Panc1 (cell line): Measurements from ENCODE around the gene C3orf70. TPM values are rescaled to one million over a fixed set of nuclear protein-coding genes. Genes with fewer than 3 reads are reported as not detected.

Source experiments
- ATAC-seq: fragments of 200-7000 bp; cut with Tn5 transposase; 2 replicates; pipeline ENCODE4 v1.9.1; 2020; ENCODE audit warnings: mild to moderate bottlenecking, moderate library complexity
- BruUV-seq: library from RNA; stranded (reverse); fragments of 400-500 nt; replicated peaks from 2 replicates; lab custom pipeline; 2021; lab: Mats Ljungman, UMichigan
- CTCF ChIA-PET: fragments of 300-600 bp; sonication (Branson Sonifier 250); formaldehyde crosslinking; loops from one replicate; lab custom pipeline; 2022; ENCODE audit warnings: antibody characterized with exemption; lab: Charles Lee
- POLR2A ChIA-PET: fragments of 300-600 bp; sonication (Branson Sonifier 250); formaldehyde crosslinking; loops from one replicate; lab custom pipeline; 2022; ENCODE audit warnings: antibody characterized with exemption; lab: Charles Lee
- DNase-seq: peaks from one replicate; pipeline ENCODE4 v3.0.0-alpha.2; 2010; ENCODE audit warnings: low read depth, low spot score
- H3K27ac ChIP-seq: 2 replicates; pipeline ENCODE4 v1.5.1; 2011; ENCODE audit warnings: mild to moderate bottlenecking, low read length, inconsistent platforms
- H3K27me3 ChIP-seq: fragments of 200-500 bp; sonication (Bioruptor generic); 2 replicates; pipeline ENCODE4 v1.6.0; 2014; ENCODE audit warnings: low read length, inconsistent platforms; ENCODE audit not compliant: control insufficient read depth, insufficient read depth
- H3K36me3 ChIP-seq: fragments of 200-500 bp; sonication (Bioruptor generic); 2 replicates; pipeline ENCODE4 v1.5.1; 2014; ENCODE audit warnings: inconsistent platforms, mild to moderate bottlenecking, low read length, moderate library complexity; ENCODE audit not compliant: control insufficient read depth, insufficient read depth
- H3K4me1 ChIP-seq: 2 replicates; pipeline ENCODE4 v1.5.1; 2011; ENCODE audit warnings: inconsistent platforms, mild to moderate bottlenecking, low read length, moderate library complexity; ENCODE audit not compliant: control insufficient read depth, insufficient read depth
- H3K4me3 ChIP-seq, 2 experiments: 2 replicates each; pipeline ENCODE4 v1.5.1; 2011 to 2012; ENCODE audit warnings: low read depth in 2 of 2, low read length in 2 of 2, mild to moderate bottlenecking in 2 of 2, inconsistent platforms in 1 of 2, moderate library complexity in 1 of 2
- H3K9me3 ChIP-seq: fragments of 200-500 bp; sonication (Bioruptor generic); 2 replicates; pipeline ENCODE4 v1.5.1; 2014; ENCODE audit warnings: low read depth, mild to moderate bottlenecking, inconsistent platforms, low read length, moderate library complexity; ENCODE audit not compliant: control insufficient read depth, insufficient read depth
- POLR2AphosphoS5 ChIP-seq: IDR thresholded peaks from 2 replicates; pipeline ENCODE4 v1.6.1; 2012; ENCODE audit warnings: mild to moderate bottlenecking, low read depth, low read length, moderate library complexity
- SIN3A ChIP-seq: IDR thresholded peaks from 2 replicates; pipeline ENCODE4 v1.6.1; 2012; ENCODE audit warnings: low read depth, mild to moderate bottlenecking, low read length, moderate library complexity, borderline replicate concordance; ENCODE audit not compliant: insufficient read depth
- TCF7L2 ChIP-seq: IDR thresholded peaks from 2 replicates; pipeline ENCODE4 v1.6.1; 2011; ENCODE audit warnings: mild to moderate bottlenecking, low read depth, low read length, inconsistent platforms
- in situ Hi-C: cut with HindIII; loops from 2 replicates; pipeline ENCODE4 v1.10.0; 2016; ENCODE audit warnings: low sequenced_read_pairs, low pct_unique_long_range_greater_than_20kb
- intact Hi-C: fragments of 100-400 bp; cut with micrococcal nuclease; formaldehyde crosslinking; loops from one replicate; pipeline ENCODE4 v1.10.0; 2022; ENCODE audit not compliant: unreplicated experiment
- total RNA-seq: library from RNA; stranded (reverse); gene quantifications from one replicate; pipeline ENCODE4 v1.2.1, GENCODE V29; 2021; ENCODE audit not compliant: unreplicated experiment
- TF ChIP-seq, protein P1 (sequence below), 2 experiments: IDR thresholded peaks; 2 replicates each; pipeline ENCODE4 v1.6.1; 2011 to 2012; ENCODE audit warnings: low read depth in 2 of 2, control low read depth in 1 of 2, low read length in 1 of 2, mild to moderate bottlenecking in 1 of 2, moderate library complexity in 1 of 2; ENCODE audit not compliant: insufficient read depth in 1 of 2
- TF ChIP-seq, protein P2 (sequence below): fragments of 450-650 bp; IDR thresholded peaks from 2 replicates; pipeline ENCODE4 v1.5.1; 2017; ENCODE audit warnings: mild to moderate bottlenecking

The C3orf70 gene
- total RNA-seq, 1 experiment from 2014 or later = 0.10 TPM

DNA sequence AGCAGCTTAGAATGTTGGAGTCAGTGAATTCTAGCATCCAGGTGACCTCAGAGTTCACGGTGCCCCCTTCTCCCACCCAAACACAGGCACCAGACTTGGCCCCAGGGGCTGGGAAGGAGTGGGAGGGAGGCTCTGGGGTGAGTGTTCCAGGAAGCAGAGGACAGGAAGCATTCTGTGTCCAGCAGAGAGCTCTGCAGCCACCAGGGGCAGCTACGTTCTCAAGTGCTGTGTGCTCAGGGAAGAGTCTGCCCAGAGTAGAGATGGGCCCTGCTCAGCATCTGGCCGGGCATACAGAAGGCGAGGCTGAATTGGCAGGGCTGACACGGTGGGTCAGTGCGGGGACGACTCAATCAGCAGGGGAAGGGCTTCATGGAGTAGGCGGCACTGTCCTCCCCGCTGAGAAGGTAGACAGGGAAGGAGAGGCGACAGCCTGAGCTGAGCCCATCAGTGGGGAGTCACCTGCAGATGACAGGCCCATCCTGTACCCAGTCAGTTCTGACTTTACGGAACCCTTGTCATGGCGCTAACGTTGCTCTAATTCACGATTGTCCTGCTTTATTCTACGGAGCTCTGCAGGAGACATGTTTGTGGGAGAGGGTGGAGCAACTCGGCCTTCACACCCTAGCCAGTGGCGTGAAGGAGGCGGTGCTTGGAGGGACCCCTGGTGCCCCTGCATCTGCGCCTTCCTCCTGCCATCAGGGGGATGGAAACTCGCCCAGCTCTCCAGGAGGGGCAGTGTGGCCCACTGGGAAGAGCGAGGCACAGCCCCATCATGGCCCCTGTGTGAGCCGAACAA lies 82.2 kb downstream of the C3orf70 start:
- in situ Hi-C loops = no loop called here
- intact Hi-C loops = no loop called here

DNA sequence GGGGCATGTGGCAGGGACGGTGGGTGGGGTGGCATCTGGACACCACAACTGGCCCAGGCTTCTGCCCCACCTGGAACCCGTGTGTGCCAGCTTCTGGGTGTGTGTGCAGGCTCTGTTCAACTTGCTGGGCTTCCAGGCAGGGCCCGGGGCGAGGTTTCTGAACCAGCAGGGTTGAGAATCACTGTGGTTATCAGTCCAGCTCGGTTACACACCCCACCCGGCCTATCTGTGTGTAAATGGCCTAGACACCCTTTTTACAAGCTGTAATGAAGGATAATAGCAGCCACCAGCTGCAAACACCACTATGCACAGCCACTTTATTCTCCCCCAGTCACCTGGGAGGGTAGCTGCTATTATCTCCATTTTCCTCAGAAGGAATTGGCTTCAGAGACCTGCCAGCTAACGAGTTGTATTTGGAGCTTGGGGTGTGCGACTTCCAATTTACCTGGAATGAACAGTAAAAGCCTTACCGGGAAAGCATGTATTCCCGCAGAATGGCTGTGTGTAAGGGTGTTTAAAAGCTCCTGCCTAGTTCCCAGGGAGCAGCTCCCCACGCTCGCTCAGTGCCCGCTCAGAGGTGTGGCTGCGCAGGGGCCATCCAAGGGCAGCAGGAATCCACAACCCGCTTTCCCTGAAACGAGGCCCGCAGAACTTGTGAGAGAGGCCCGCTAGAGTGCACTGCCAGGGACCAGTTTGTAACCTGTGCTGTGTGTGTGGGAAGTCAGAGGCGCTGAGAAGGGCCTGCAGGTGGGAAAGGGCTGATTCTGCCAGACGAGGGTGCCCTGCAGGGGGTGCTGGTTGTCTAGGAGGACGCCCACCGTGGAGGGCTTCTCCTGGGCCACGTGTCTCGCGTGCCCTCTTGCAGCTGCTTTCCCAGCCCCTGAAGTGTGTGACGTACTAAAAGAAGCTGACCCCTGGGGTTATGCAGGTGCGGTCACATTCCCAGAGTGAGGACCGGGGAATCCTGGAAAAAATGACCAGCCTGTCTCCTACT lies 83.5 kb downstream of the C3orf70 start:
- Histone ChIP-seq H3K36me3 (no peaks in the 10 kb centered on the region), H3K4me3 (no peak overlapping the region), H3K27ac (no peak overlapping the region), H3K27me3 (no peaks in the 10 kb centered on the region), H3K9me3 (no peaks in the 10 kb centered on the region), H3K4me1 (no peaks in the 10 kb centered on the region)
- POLR2A ChIA-PET = no interaction called here
- TF ChIP-seq, protein P1, sequence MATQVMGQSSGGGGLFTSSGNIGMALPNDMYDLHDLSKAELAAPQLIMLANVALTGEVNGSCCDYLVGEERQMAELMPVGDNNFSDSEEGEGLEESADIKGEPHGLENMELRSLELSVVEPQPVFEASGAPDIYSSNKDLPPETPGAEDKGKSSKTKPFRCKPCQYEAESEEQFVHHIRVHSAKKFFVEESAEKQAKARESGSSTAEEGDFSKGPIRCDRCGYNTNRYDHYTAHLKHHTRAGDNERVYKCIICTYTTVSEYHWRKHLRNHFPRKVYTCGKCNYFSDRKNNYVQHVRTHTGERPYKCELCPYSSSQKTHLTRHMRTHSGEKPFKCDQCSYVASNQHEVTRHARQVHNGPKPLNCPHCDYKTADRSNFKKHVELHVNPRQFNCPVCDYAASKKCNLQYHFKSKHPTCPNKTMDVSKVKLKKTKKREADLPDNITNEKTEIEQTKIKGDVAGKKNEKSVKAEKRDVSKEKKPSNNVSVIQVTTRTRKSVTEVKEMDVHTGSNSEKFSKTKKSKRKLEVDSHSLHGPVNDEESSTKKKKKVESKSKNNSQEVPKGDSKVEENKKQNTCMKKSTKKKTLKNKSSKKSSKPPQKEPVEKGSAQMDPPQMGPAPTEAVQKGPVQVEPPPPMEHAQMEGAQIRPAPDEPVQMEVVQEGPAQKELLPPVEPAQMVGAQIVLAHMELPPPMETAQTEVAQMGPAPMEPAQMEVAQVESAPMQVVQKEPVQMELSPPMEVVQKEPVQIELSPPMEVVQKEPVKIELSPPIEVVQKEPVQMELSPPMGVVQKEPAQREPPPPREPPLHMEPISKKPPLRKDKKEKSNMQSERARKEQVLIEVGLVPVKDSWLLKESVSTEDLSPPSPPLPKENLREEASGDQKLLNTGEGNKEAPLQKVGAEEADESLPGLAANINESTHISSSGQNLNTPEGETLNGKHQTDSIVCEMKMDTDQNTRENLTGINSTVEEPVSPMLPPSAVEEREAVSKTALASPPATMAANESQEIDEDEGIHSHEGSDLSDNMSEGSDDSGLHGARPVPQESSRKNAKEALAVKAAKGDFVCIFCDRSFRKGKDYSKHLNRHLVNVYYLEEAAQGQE (IDR thresholded peaks at IDR 0.05; ENCODE audit: insufficient read depth in 1 of 2, low read depth in 2 of 2, low read length in 1 of 2) = no peak
- TF ChIP-seq POLR2AphosphoS5 = no peak
- no peak for TF ChIP-seq TCF7L2
- no peak for TF ChIP-seq SIN3A
- TF ChIP-seq, protein P2, sequence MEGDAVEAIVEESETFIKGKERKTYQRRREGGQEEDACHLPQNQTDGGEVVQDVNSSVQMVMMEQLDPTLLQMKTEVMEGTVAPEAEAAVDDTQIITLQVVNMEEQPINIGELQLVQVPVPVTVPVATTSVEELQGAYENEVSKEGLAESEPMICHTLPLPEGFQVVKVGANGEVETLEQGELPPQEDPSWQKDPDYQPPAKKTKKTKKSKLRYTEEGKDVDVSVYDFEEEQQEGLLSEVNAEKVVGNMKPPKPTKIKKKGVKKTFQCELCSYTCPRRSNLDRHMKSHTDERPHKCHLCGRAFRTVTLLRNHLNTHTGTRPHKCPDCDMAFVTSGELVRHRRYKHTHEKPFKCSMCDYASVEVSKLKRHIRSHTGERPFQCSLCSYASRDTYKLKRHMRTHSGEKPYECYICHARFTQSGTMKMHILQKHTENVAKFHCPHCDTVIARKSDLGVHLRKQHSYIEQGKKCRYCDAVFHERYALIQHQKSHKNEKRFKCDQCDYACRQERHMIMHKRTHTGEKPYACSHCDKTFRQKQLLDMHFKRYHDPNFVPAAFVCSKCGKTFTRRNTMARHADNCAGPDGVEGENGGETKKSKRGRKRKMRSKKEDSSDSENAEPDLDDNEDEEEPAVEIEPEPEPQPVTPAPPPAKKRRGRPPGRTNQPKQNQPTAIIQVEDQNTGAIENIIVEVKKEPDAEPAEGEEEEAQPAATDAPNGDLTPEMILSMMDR = no peak
- in situ Hi-C loops (no loop called here), intact Hi-C loops (no loop called here)
- BruUV-seq = no TSS peak
- CTCF ChIA-PET = interaction anchor here (0.5 kb wide), 1 partner anchor 251 kb away, joined by 5 read pairs; no protein-coding TSS in a partner anchor
- DNase-seq (no peak), ATAC-seq (no peak)

More for the DNA sequence above, 82.2 kb downstream of the C3orf70 start:
- no TSS peak for BruUV-seq
- Histone ChIP-seq H3K4me3 (no peak overlapping the region), H3K36me3 (no peaks in the 10 kb centered on the region), H3K27ac (no peak overlapping the region), H3K27me3 (no peaks in the 10 kb centered on the region), H3K9me3 (no peaks in the 10 kb centered on the region), H3K4me1 (no peaks in the 10 kb centered on the region)
- no peak for TF ChIP-seq TCF7L2
- TF ChIP-seq, protein P2 = peak; percentile 71
- DNase-seq (no peak), ATAC-seq (peak; percentile 94)
- ChIA-PET CTCF (interaction anchor here (0.6 to 1.0 kb wide), 2 partner anchors 101 to 108 kb away, joined by 3 to 4 read pairs; no protein-coding TSS in a partner anchor), POLR2A (no interaction called here)
